CD4-positive, alpha-beta T cell (primary cell): ENCODE data around the gene RERE. TPM values are rescaled to one million over a fixed set of nuclear protein-coding genes. Genes with fewer than 3 reads are reported as not detected.
A peak's percentile ranks its signal among the peaks of the same experiment; 100 is the strongest.

Experiments
- ATAC-seq: fragments of 200-7000 bp; cut with Tn5 transposase; one replicate; pipeline ENCODE4 v1.10.0; 2022; ENCODE audit warnings: mild to moderate bottlenecking; ENCODE audit not compliant: poor library complexity
- CTCF ChIA-PET: fragments of 350-600 bp; sonication (Branson Sonifier 250); formaldehyde crosslinking; loops from one replicate; lab custom pipeline; 2021; ENCODE audit warnings: antibody characterized with exemption, inconsistent platforms; lab: Charles Lee
- POLR2A ChIA-PET: fragments of 350-600 bp; sonication (Branson Sonifier 250); formaldehyde crosslinking; loops from one replicate; lab custom pipeline; 2021; ENCODE audit warnings: antibody characterized with exemption, inconsistent platforms; lab: Charles Lee
- DNase-seq, 14 experiments: peaks; one replicate each; pipeline ENCODE4 v3.0.0-alpha.2; 2013 to 2020; ENCODE audit warnings: mixed read lengths in 2 of 14
- H3K27ac ChIP-seq, 2 donors: one replicate each; pipeline versions ENCODE4 v1.5.1 to v1.7.0; 2013; ENCODE audit warnings: low read length in 2 of 2, low read depth in 1 of 2, mild to moderate bottlenecking in 1 of 2
- H3K27me3 ChIP-seq, 2 experiments: 1 replicate in 1 of 2; 2 replicates in 1 of 2; pipeline versions ENCODE4 v1.6.1 to v1.7.0; 2013; ENCODE audit warnings: low read length in 2 of 2, control low read depth in 1 of 2, mild to moderate bottlenecking in 1 of 2, moderate library complexity in 1 of 2; ENCODE audit not compliant: insufficient read depth in 2 of 2, control insufficient read depth in 1 of 2
- H3K36me3 ChIP-seq: one replicate; pipeline ENCODE4 v1.6.1; 2013; ENCODE audit warnings: low read length, control low read depth; ENCODE audit not compliant: insufficient read depth
- H3K4me1 ChIP-seq: one replicate; pipeline ENCODE4 v1.6.1; 2013; ENCODE audit warnings: low read length, control low read depth; ENCODE audit not compliant: insufficient read depth
- H3K4me3 ChIP-seq: one replicate; pipeline ENCODE4 v1.5.1; 2013; ENCODE audit warnings: mild to moderate bottlenecking, low read length, moderate library complexity
- H3K9me3 ChIP-seq, 2 experiments: 1 replicate in 1 of 2; 2 replicates in 1 of 2; pipeline versions ENCODE4 v1.6.1 to v1.7.0; 2013; ENCODE audit warnings: low read length in 2 of 2, mild to moderate bottlenecking in 2 of 2, control low read depth in 1 of 2, moderate library complexity in 1 of 2; ENCODE audit not compliant: control insufficient read depth in 1 of 2, insufficient read depth in 1 of 2
- H3K27ac Mint-ChIP-seq: one replicate; pipeline ENCODE4 v1.8.0; 2020; ENCODE audit warnings: mixed read lengths
- H3K27me3 Mint-ChIP-seq: one replicate; pipeline ENCODE4 v1.8.0; 2021; ENCODE audit warnings: mixed read lengths
- H3K36me3 Mint-ChIP-seq: one replicate; pipeline ENCODE4 v1.8.0; 2021; ENCODE audit warnings: low read depth, mixed read lengths
- H3K4me1 Mint-ChIP-seq: one replicate; pipeline ENCODE4 v1.8.0; 2021; ENCODE audit warnings: low read depth, mixed read lengths
- H3K4me3 Mint-ChIP-seq: one replicate; pipeline ENCODE4 v1.8.0; 2020; ENCODE audit warnings: mild to moderate bottlenecking, mixed read lengths
- H3K9me3 Mint-ChIP-seq: one replicate; pipeline ENCODE4 v1.8.0; 2020; ENCODE audit warnings: mixed read lengths
- intact Hi-C, 2 experiments: fragments of 100-400 bp; cut with DNase I in 1 of 2; cut with micrococcal nuclease in 1 of 2; formaldehyde crosslinking; loops; one replicate each; pipeline versions ENCODE4 v1.15.1 to v1.9.0; 2023 to 2025; cut with DNase I, micrococcal nuclease
- total RNA-seq, 174 experiments: library from RNA in 2 of 174; stranded (reverse) in 2 of 174; gene quantifications; one replicate each; pipeline ENCODE4 v1.2.3 and lab custom pipeline; 2021 to 2026
- TF ChIP-seq, protein P1 (sequence below): fragments of 200-600 bp; IDR thresholded peaks from one replicate; pipeline ENCODE4 v1.8.0; 2022; ENCODE audit warnings: antibody characterized with exemption, mild to moderate bottlenecking

Gene RERE
- total RNA-seq, 2 experiments from 2014 or later = 78.4 to 84.0 TPM

DNA sequence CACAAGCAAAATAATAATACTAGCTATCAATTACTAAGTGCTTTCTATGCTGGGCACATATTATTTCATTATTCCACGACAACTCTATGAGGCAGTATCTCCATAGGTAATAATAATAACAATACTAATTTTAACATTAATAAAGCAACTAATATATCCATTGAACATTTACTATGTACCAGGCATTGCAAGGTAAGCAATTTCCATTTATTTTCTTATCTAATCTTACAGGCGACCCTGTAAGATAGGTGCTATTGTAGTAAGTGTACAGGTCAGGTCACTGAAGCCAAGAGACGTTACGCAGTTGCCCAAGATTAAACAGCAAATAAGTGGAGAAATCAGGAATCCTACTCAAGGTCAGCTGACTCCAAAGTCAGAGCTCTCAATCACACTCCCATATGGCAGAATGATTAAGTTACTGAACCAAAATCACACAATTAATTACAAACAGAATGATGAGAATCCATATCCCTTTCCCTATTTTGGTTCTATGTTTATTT, 301.1 kb downstream of the RERE start:
- ATAC-seq = no peak
- Mint-ChIP-seq H3K36me3 (peaks cover 19% of the 10 kb centered on the region), H3K27ac (peak overlapping the region; percentile 83), H3K4me1 (peaks cover 64% of the 10 kb centered on the region), H3K27me3 (no peaks in the 10 kb centered on the region), H3K4me3 (peak overlapping the region; percentile 73), H3K9me3 (no peaks in the 10 kb centered on the region)
- ChIA-PET POLR2A (interaction anchor here (3.9 kb wide), 1 partner anchor 9 kb away, joined by 30 read pairs; no protein-coding TSS in a partner anchor), CTCF (interaction anchor here (1.3 kb wide), 1 partner anchor 10 kb away, joined by 3 read pairs; no protein-coding TSS in a partner anchor)
- no peaks in the 10 kb centered on the region for H3K36me3 ChIP-seq
- H3K9me3 ChIP-seq = no peaks in the 10 kb centered on the region
- no peak overlapping the region for H3K27ac ChIP-seq
- H3K4me1 ChIP-seq = peaks cover 53% of the 10 kb centered on the region
- intact Hi-C loops = no loop called here
- no peaks in the 10 kb centered on the region for H3K27me3 ChIP-seq
- DNase-seq = no peak
- TF ChIP-seq, protein P1, sequence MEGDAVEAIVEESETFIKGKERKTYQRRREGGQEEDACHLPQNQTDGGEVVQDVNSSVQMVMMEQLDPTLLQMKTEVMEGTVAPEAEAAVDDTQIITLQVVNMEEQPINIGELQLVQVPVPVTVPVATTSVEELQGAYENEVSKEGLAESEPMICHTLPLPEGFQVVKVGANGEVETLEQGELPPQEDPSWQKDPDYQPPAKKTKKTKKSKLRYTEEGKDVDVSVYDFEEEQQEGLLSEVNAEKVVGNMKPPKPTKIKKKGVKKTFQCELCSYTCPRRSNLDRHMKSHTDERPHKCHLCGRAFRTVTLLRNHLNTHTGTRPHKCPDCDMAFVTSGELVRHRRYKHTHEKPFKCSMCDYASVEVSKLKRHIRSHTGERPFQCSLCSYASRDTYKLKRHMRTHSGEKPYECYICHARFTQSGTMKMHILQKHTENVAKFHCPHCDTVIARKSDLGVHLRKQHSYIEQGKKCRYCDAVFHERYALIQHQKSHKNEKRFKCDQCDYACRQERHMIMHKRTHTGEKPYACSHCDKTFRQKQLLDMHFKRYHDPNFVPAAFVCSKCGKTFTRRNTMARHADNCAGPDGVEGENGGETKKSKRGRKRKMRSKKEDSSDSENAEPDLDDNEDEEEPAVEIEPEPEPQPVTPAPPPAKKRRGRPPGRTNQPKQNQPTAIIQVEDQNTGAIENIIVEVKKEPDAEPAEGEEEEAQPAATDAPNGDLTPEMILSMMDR = no peak
- H3K4me3 ChIP-seq = no peak overlapping the region

DNA sequence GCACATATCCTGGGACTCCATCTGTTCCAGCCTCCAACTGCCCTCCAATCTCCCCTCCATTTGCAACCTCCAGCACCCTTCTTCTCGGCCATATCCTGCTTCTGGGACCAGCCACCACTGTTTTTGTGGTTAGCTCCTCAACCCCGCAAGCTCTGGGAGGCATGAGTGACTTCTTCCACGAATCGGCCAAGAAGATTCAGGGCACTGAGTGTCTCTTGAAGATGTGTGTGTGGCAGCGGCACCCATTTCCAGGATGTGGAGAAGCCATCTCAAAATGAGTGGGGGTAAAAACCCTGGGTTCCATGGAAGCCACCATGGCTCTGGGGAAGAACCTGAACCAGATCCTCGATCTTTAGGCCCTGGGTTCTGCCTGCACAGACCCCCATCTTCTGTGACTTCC, 304.9 kb downstream of the RERE start:
- peaks cover 48% of the 10 kb centered on the region for H3K4me1 ChIP-seq
- no peak overlapping the region for H3K27ac ChIP-seq
- H3K4me3 Mint-ChIP-seq = no peak overlapping the region
- peaks cover 66% of the 10 kb centered on the region for H3K4me1 Mint-ChIP-seq
- H3K27me3 Mint-ChIP-seq = no peaks in the 10 kb centered on the region
- no peaks in the 10 kb centered on the region for H3K9me3 ChIP-seq
- TF ChIP-seq, protein P1 = no peak
- no peaks in the 10 kb centered on the region for H3K9me3 Mint-ChIP-seq
- CTCF ChIA-PET = no interaction called here
- no peaks in the 10 kb centered on the region for H3K27me3 ChIP-seq
- ATAC-seq = no peak
- H3K27ac Mint-ChIP-seq = peak overlapping the region; percentile 89
- intact Hi-C loops = loop anchor here in 1 of 2 experiments (5.0 kb wide), 1 partner anchor 90 kb away; no protein-coding TSS in a partner anchor
- no peak for DNase-seq
- H3K36me3 Mint-ChIP-seq = peaks cover 13% of the 10 kb centered on the region
- H3K36me3 ChIP-seq = peaks cover 7% of the 10 kb centered on the region
- POLR2A ChIA-PET = interaction anchor here (0.6 to 3.1 kb wide), 3 partner anchors 13 to 21 kb away, joined by 4 to 40 read pairs (median 5); no protein-coding TSS in a partner anchor
- H3K4me3 ChIP-seq = no peak overlapping the region

DNA sequence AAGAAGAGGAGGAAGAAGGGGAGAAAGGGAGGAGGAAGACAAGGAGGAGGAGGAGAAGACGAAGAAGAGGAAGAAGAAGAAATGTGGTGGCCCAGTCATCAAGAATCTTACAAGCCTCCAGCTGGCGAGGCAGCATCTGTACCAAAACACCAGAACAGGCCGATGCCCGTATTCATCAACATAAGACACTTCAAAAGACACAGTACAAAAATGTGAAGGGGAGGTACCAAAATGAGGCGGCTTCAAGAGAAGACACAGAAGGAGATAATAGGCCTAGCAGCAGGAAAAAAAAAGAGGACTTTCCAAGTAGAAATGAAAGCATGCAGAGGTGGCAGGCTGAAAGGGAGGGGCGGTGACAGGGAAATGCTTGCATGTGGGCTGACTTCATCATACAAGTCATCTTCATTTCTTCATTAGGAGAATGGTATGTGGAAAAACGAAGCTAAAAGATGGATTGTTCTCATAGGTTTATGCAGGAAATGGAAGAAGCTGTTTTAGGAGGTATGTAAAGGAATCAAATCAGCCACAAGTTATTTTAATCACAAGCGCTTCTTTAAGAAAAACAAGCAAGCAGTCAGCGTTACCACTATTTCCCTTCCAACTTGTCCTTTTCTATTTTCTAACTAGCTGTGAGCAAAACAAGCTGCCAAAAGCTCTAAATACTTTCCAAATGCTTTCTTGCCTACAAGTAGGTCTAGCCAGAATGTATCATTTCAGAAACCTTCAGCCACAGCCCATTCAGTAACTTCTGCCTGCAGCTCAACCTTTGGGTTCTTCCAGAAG, 307.2 kb downstream of the RERE start:
- peak overlapping the region; percentile 19 for H3K4me3 ChIP-seq
- ChIA-PET POLR2A (interaction anchor here (1.0 to 3.1 kb wide), 6 partner anchors 9 to 112 kb away, joined by 3 to 40 read pairs (median 4); no protein-coding TSS in a partner anchor), CTCF (interaction anchor here (0.7 to 2.6 kb wide), 2 partner anchors 13 to 101 kb away, joined by 3 to 9 read pairs; no protein-coding TSS in a partner anchor)
- H3K27me3 ChIP-seq = no peaks in the 10 kb centered on the region
- peaks cover 21% of the 10 kb centered on the region for H3K36me3 ChIP-seq
- no peaks in the 10 kb centered on the region for H3K9me3 ChIP-seq
- peak overlapping the region; percentile 67 for H3K4me3 Mint-ChIP-seq
- peaks cover 24% of the 10 kb centered on the region for H3K36me3 Mint-ChIP-seq
- peak in 11 of 14 experiments; percentile 5 to 83 (median 44) for DNase-seq
- peak overlapping the region; percentile 57 to 76 for H3K27ac ChIP-seq
- H3K27me3 Mint-ChIP-seq = no peaks in the 10 kb centered on the region
- peak; percentile 92 for ATAC-seq
- H3K4me1 Mint-ChIP-seq = peaks cover 53% of the 10 kb centered on the region
- no peaks in the 10 kb centered on the region for H3K9me3 Mint-ChIP-seq
- TF ChIP-seq, protein P1 = no peak
- H3K4me1 ChIP-seq = peaks cover 35% of the 10 kb centered on the region
- peak overlapping the region; percentile 89 for H3K27ac Mint-ChIP-seq
- intact Hi-C loops = loop anchor here in 1 of 2 experiments (1.0 to 5.0 kb wide), 2 partner anchors 15 to 88 kb away; no protein-coding TSS in a partner anchor
